H1 (cell line): Measurements from ENCODE around the gene ANK3. TPM values are rescaled to one million over a fixed set of nuclear protein-coding genes. Genes with fewer than 3 reads are reported as not detected.

Experiments used
- BCL11A ChIP-seq, 2 experiments: IDR thresholded peaks; one replicate each; pipeline ENCODE4 v1.6.1; 2011; ENCODE audit warnings: low read depth in 2 of 2, low read length in 2 of 2, mild to moderate bottlenecking in 2 of 2
- polyA plus RNA-seq, 7 experiments: library from polyadenylated mRNA; depleted of rRNA in 3 of 7; stranded (reverse) in 5 of 7; unstranded in 2 of 7; fragments of >200 nt in 5 of 7; fragments of 200-250 nt in 2 of 7; gene quantifications; 1 replicate in 5 of 7; 2 replicates in 1 of 7; 4 replicates in 1 of 7; pipeline versions ENCODE4 v1.2.1 to v1.2.3, GENCODE V29; 2011 to 2013; ENCODE audit warnings: missing spikeins in 2 of 7, mixed read lengths in 2 of 7
- total RNA-seq: library from RNA; stranded (reverse); fragmentation: NEBNext Ultra II Directional; extraction: Animal tissue kit (Norgen Biotek cat#: 25700); gene quantifications from 2 replicates; pipeline ENCODE4 v1.2.1, GENCODE V29; 2021

The ANK3 gene
- total and polyA plus RNA-seq, 2 of the 8 experiments (the other 6 are each of a cell fraction or from before 2014, with no cell fraction given): 18.1 to 67.9 TPM

GRCh38 chr10:60235001-60235400 is 154.7 kb downstream of the ANK3 start (continued):
- no peak for TF ChIP-seq BCL11A (IDR thresholded peaks at IDR 0.05; ENCODE audit: low read depth in 2 of 2, low read length in 2 of 2)
- TF ChIP-seq, all 59 proteins: peak for 0
